Caco-2 (cell line): ENCODE results near the gene NTRK2. TPM values are rescaled to one million over a fixed set of nuclear protein-coding genes. Genes with fewer than 3 reads are reported as not detected.
A peak's percentile ranks its signal among the peaks of the same experiment; 100 is the strongest.
"Not testable (repeated sequence)": the region's sequence is repeated elsewhere in the genome, so short reads cannot be mapped to it uniquely, and the experiment has no call there.

Source experiments
- BruUV-seq: library from RNA; stranded (reverse); fragments of 400-500 nt; replicated peaks from 2 replicates; lab custom pipeline; 2021; lab: Mats Ljungman, UMichigan
- CTCF ChIA-PET: fragments of 300-600 bp; sonication (Branson Sonifier 250); formaldehyde crosslinking; loops from one replicate; lab custom pipeline; 2022; ENCODE audit warnings: antibody characterized with exemption; lab: Charles Lee
- POLR2A ChIA-PET: fragments of 300-600 bp; sonication (Branson Sonifier 250); formaldehyde crosslinking; loops from one replicate; lab custom pipeline; 2022; ENCODE audit warnings: antibody characterized with exemption; lab: Charles Lee
- DNase-seq, 2 experiments: peaks; one replicate each; pipeline versions ENCODE4 v3.0.0 to v3.0.0-alpha.2; 2020 to 2022
- H3K27me3 ChIP-seq: replicated peaks from 2 replicates; pipeline ENCODE4 v1.6.0; 2011; ENCODE audit warnings: low read length; ENCODE audit not compliant: control insufficient read depth, insufficient read depth
- H3K36me3 ChIP-seq: 2 replicates; pipeline ENCODE4 v1.5.1; 2011; ENCODE audit warnings: low read length; ENCODE audit not compliant: control insufficient read depth, insufficient read depth
- H3K4me1 ChIP-seq: fragments of 250-450 bp; sonication (Bioruptor Pico); 2 replicates; pipeline ENCODE4 v1.5.1; 2020; ENCODE audit warnings: mild to moderate bottlenecking
- H3K4me3 ChIP-seq: 2 replicates; pipeline ENCODE4 v1.5.1; 2011; ENCODE audit warnings: low read depth, mild to moderate bottlenecking, control low read depth, low read length
- H3K9me3 ChIP-seq: fragments of 250-450 bp; sonication (Bioruptor Pico); 2 replicates; pipeline ENCODE4 v1.5.1; 2020; ENCODE audit warnings: mild to moderate bottlenecking, moderate library complexity
- H3K27ac Mint-ChIP-seq: one replicate; pipeline ENCODE4 v1.8.0; 2022; ENCODE audit warnings: mixed read lengths; ENCODE audit not compliant: unreplicated experiment
- H3K27me3 Mint-ChIP-seq: one replicate; pipeline ENCODE4 v1.8.0; 2022; ENCODE audit warnings: mixed read lengths; ENCODE audit not compliant: insufficient read depth, unreplicated experiment
- H3K36me3 Mint-ChIP-seq: one replicate; pipeline ENCODE4 v1.8.0; 2022; ENCODE audit warnings: mild to moderate bottlenecking, mixed read lengths; ENCODE audit not compliant: insufficient read depth, unreplicated experiment
- H3K4me1 Mint-ChIP-seq: one replicate; pipeline ENCODE4 v1.8.0; 2022; ENCODE audit warnings: low read depth, mixed read lengths; ENCODE audit not compliant: unreplicated experiment
- H3K4me3 Mint-ChIP-seq: one replicate; pipeline ENCODE4 v1.8.0; 2022; ENCODE audit warnings: mild to moderate bottlenecking, moderate library complexity, mixed read lengths; ENCODE audit not compliant: unreplicated experiment
- H3K9me3 Mint-ChIP-seq: one replicate; pipeline ENCODE4 v1.8.0; 2022; ENCODE audit warnings: mixed read lengths; ENCODE audit not compliant: unreplicated experiment
- intact Hi-C: fragments of 100-400 bp; cut with micrococcal nuclease; formaldehyde crosslinking; loops from one replicate; pipeline ENCODE4 v1.10.0; 2022; ENCODE audit not compliant: unreplicated experiment
- total RNA-seq: library from RNA; stranded (reverse); gene quantifications from 2 replicates; pipeline ENCODE4 v1.2.3, GENCODE V29; 2022
- TF ChIP-seq, protein P1 (sequence below), 2 experiments: fragments of 200-600 bp in 1 of 2; IDR thresholded peaks; 1 replicate in 1 of 2; 2 replicates in 1 of 2; pipeline versions ENCODE4 v1.5.1 to v1.8.0; 2011 to 2022; ENCODE audit warnings: antibody characterized with exemption in 1 of 2, control low read depth in 1 of 2, inconsistent platforms in 1 of 2, low read depth in 1 of 2, low read length in 1 of 2, mild to moderate bottlenecking in 1 of 2, moderate library complexity in 1 of 2; ENCODE audit not compliant: insufficient read depth in 1 of 2, severe bottlenecking in 1 of 2, unreplicated experiment in 1 of 2

The NTRK2 gene
- total RNA-seq, 1 experiment from 2014 or later: not detected

DNA sequence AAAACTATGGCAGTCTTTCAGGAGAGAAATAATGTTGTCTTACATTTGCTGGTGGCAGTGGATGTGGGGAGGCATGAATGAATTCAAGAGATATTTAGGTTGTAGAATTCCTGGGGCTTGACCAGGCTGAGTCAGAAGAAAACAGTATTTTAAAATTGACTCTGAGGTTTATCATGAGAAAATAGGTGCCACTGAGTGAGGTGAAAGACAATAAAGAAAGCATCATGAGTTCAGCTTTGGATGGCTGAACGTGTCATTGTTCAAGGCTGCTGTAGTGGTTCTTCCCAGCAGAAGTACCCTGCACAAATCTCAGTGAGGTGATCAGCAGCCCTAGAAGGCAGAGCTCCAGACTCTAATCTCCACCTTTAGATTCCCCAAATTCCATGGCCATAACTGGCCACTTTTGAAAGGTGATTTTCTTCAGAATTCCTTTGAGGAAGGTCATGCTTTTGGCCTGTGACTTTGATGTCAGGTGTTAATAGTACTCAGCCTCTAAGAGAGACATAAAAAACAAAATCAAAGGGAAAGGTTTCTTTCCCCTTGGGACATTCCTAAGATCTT is 395.4 kb downstream of the NTRK2 start:
- H3K27me3 Mint-ChIP-seq: no peaks in the 10 kb centered on the region
- Histone ChIP-seq H3K4me1 (peaks cover 21% of the 10 kb centered on the region), H3K27me3 (no peaks in the 10 kb centered on the region), H3K4me3 (no peak overlapping the region), H3K36me3 (no peaks in the 10 kb centered on the region), H3K9me3 (no peaks in the 10 kb centered on the region)
- ChIA-PET CTCF (no interaction called here), POLR2A (no interaction called here)
- H3K4me3 Mint-ChIP-seq: peak overlapping the region; percentile 33
- TF ChIP-seq, protein P1, sequence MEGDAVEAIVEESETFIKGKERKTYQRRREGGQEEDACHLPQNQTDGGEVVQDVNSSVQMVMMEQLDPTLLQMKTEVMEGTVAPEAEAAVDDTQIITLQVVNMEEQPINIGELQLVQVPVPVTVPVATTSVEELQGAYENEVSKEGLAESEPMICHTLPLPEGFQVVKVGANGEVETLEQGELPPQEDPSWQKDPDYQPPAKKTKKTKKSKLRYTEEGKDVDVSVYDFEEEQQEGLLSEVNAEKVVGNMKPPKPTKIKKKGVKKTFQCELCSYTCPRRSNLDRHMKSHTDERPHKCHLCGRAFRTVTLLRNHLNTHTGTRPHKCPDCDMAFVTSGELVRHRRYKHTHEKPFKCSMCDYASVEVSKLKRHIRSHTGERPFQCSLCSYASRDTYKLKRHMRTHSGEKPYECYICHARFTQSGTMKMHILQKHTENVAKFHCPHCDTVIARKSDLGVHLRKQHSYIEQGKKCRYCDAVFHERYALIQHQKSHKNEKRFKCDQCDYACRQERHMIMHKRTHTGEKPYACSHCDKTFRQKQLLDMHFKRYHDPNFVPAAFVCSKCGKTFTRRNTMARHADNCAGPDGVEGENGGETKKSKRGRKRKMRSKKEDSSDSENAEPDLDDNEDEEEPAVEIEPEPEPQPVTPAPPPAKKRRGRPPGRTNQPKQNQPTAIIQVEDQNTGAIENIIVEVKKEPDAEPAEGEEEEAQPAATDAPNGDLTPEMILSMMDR (IDR thresholded peaks at IDR 0.05; ENCODE audit: insufficient read depth in 1 of 2, low read depth in 1 of 2, low read length in 1 of 2, severe bottlenecking in 1 of 2, unreplicated experiment in 1 of 2): no peak
- H3K27ac Mint-ChIP-seq: peak overlapping the region; percentile 60
- no peaks in the 10 kb centered on the region for H3K9me3 Mint-ChIP-seq
- no TSS peak for BruUV-seq
- H3K4me1 Mint-ChIP-seq: peaks cover 12% of the 10 kb centered on the region
- intact Hi-C loops: loop anchor here (1.0 kb wide), 1 partner anchor 12 kb away; no protein-coding TSS in a partner anchor
- H3K36me3 Mint-ChIP-seq: no peaks in the 10 kb centered on the region
- DNase-seq: peak; percentile 35 to 56

DNA sequence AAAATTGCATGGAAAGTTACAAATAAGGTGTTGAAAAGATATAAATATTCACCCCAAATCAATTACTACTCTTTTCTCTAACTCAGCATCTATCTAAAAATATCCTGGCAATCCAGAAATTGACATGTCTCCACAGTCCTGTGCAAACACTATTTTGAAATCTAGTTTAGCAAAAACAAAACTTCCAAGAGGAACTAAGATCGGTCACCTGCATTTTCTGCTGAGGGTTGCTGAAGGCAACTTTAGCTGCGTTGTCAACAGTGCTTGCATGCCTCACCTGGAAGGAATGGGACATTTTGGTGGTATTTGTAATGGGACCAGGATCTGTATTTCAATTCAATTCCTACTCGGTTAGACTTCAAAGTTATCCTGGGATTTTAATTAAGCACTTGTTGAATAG is 398.3 kb downstream of the NTRK2 start:
- H3K27me3 Mint-ChIP-seq: no peaks in the 10 kb centered on the region
- POLR2A ChIA-PET: no interaction called here
- Histone ChIP-seq H3K27me3 (no peaks in the 10 kb centered on the region), H3K36me3 (no peaks in the 10 kb centered on the region), H3K9me3 (no peaks in the 10 kb centered on the region), H3K4me1 (peaks cover 21% of the 10 kb centered on the region), H3K4me3 (no peak overlapping the region)
- BruUV-seq: no TSS peak
- peaks cover 12% of the 10 kb centered on the region for H3K4me1 Mint-ChIP-seq
- TF ChIP-seq, protein P1 (IDR thresholded peaks at IDR 0.05; ENCODE audit: insufficient read depth in 1 of 2, low read depth in 1 of 2, low read length in 1 of 2, severe bottlenecking in 1 of 2, unreplicated experiment in 1 of 2): no peak
- H3K4me3 Mint-ChIP-seq: no peak overlapping the region
- intact Hi-C loops: no loop called here
- DNase-seq: no peak
- H3K36me3 Mint-ChIP-seq: peaks cover 5% of the 10 kb centered on the region
- CTCF ChIA-PET: no interaction called here
- H3K9me3 Mint-ChIP-seq: no peaks in the 10 kb centered on the region
- no peak overlapping the region for H3K27ac Mint-ChIP-seq

DNA sequence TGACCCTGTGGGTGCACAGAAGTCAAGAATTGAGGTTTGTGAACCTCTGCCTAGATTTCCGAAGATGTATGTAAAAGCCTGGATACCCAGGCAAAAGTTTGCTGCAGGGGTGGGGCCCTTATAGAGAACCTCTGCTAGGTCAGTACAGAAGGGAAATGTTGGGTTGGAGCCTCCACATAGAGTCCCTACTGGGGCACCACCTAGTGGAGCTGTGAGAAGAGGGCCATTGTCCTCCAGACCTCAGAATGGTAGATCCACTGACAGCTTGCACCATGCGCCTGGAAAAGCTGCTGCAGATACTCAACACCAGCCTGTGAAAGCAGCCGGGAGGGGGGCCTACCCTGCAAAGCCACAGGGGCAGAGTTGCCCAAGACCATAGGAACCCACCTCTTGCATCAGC is 399.9 kb downstream of the NTRK2 start:
- CTCF ChIA-PET, H3K9me3 ChIP-seq, H3K4me3 ChIP-seq, H3K36me3 ChIP-seq, H3K36me3 Mint-ChIP-seq, intact Hi-C loops, BruUV-seq, H3K27me3 Mint-ChIP-seq, H3K27me3 ChIP-seq, H3K27ac Mint-ChIP-seq, H3K9me3 Mint-ChIP-seq, H3K4me3 Mint-ChIP-seq, POLR2A ChIA-PET, DNase-seq, H3K4me1 Mint-ChIP-seq: not testable (repeated sequence)
- peaks cover 17% of the 10 kb centered on the region for H3K4me1 ChIP-seq
